Lung (tissue), 12 donors: ENCODE results near the gene CDK19. TPM values are rescaled to one million over a fixed set of nuclear protein-coding genes. Genes with fewer than 3 reads are reported as not detected.
"Not testable (repeated sequence)": the region's sequence is repeated elsewhere in the genome, so short reads cannot be mapped to it uniquely, and the experiment has no call there.

Experiments used
- ATAC-seq: fragments of 200-7000 bp; cut with Tn5 transposase; one replicate; pipeline ENCODE4 v1.9.1; 2020; ENCODE audit warnings: moderate number of reproducible peaks; ENCODE audit not compliant: insufficient read depth, low FRiP score
- DNase-seq, 3 donors: peaks; one replicate each; pipeline ENCODE4 v3.0.0-alpha.2; 2013 to 2017
- H3K27ac ChIP-seq, 2 donors: one replicate each; pipeline ENCODE4 v1.5.1; 2013; ENCODE audit warnings: mild to moderate bottlenecking in 2 of 2, moderate library complexity in 2 of 2, control low read depth in 1 of 2, inconsistent platforms in 1 of 2, low read depth in 1 of 2, low read length in 1 of 2
- H3K27me3 ChIP-seq, 3 donors: one replicate each; pipeline ENCODE4 v1.5.1; 2013; ENCODE audit warnings: low read length in 2 of 3; ENCODE audit not compliant: control insufficient read depth in 3 of 3, insufficient read depth in 3 of 3
- H3K36me3 ChIP-seq, 4 donors: one replicate each; pipeline ENCODE4 v1.5.1; 2013; ENCODE audit warnings: low read length in 4 of 4, mild to moderate bottlenecking in 1 of 4, moderate library complexity in 1 of 4; ENCODE audit not compliant: control insufficient read depth in 4 of 4, insufficient read depth in 4 of 4
- H3K4me1 ChIP-seq, 5 donors: one replicate each; pipeline ENCODE4 v1.5.1; 2013; ENCODE audit warnings: low read length in 5 of 5, mild to moderate bottlenecking in 2 of 5, moderate library complexity in 1 of 5; ENCODE audit not compliant: control insufficient read depth in 5 of 5, insufficient read depth in 5 of 5
- H3K4me3 ChIP-seq: one replicate; pipeline ENCODE4 v1.5.1; 2013; ENCODE audit warnings: mild to moderate bottlenecking, control low read depth, moderate library complexity
- H3K9ac ChIP-seq, 2 donors: one replicate each; pipeline ENCODE4 v1.5.1; 2013; ENCODE audit warnings: low read length in 2 of 2, control low read depth in 1 of 2; ENCODE audit not compliant: insufficient read depth in 1 of 2
- H3K9me3 ChIP-seq, 4 donors: one replicate each; pipeline ENCODE4 v1.5.1; 2013; ENCODE audit warnings: low read length in 3 of 4, mild to moderate bottlenecking in 1 of 4, moderate library complexity in 1 of 4; ENCODE audit not compliant: control insufficient read depth in 4 of 4, insufficient read depth in 3 of 4
- WGBS, 2 donors: extraction: QIAGEN DNeasy Blood & Tissue Kit; methylation state at CpG; one replicate each; pipeline ENCODE4 v1.1.7; 2013; 5-methylcytosine and 5-hydroxymethylcytosine counted together
- polyA plus RNA-seq, 2 donors: library from polyadenylated mRNA; stranded (reverse); fragments of 200-250 nt; gene quantifications; one replicate each; pipeline ENCODE4 v1.2.1, GENCODE V29; 2013
- total RNA-seq, 2 donors: library from RNA; depleted of rRNA in 1 of 2; stranded (reverse); fragments of >200 nt in 1 of 2; gene quantifications; one replicate each; pipeline ENCODE4 v1.2.1, GENCODE V29; 2014 to 2021
- TF ChIP-seq, protein P1 (sequence below): IDR thresholded peaks from 2 replicates; pipeline ENCODE4 v1.5.1; 2012; ENCODE audit warnings: mild to moderate bottlenecking; ENCODE audit errors: control extremely low read depth, extremely low read depth
- donor health status: control.
- donor health status: control.
- donor health status: Bipolar disorder and iron deficiency.
- donor health status: healthy.
- donor health status: DM: yes; HTN: yes; CAD: no.

Gene CDK19
- total and polyA plus RNA-seq, 4 donors = 6.0 to 37.9 (median 10.4) TPM

DNA sequence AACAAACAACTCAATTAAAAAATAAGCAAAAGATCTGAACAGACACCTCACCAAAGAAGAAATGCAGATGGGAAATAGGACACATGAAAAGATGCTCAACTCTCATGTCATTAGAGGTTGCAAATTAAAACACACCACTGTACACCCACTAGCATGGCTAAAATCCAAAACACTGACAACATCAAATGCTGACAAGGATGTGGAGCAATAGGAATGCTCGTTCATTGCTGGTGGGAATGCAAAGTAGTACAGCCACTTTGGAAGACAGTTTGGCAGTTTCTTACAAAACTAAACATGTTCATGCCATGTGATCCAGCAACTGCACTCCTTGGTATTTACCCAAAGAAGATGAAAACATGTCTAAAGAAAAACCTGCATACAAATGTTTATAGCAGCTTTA lies 47.2 kb downstream of the CDK19 start:
- no peak overlapping the region for H3K4me3 ChIP-seq

DNA sequence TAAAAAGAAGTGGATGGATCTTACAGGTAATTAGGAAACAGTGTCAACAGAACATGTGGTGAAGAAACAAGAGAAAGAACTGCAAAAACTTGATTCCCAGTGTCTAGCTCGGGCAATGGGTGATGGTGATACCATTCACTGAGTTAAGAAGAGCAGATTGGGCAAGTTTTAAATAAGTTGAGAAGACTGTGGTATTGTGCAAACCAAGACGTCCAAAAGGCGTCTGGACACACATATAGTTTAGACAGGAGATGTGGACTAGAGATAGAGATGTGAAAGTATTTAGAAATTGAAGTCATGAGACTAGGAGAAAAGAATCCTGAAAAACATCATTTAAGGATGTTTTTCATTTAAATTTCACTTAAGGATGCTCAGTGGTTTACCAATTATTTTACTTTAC lies 53.9 kb downstream of the CDK19 start:
- Histone ChIP-seq H3K4me3 (no peak overlapping the region), H3K9ac (no peak overlapping the region), H3K4me1 (no peaks in the 10 kb centered on the region), H3K27ac (no peak overlapping the region), H3K36me3 (peaks cover 0 to 2% (median 0%) of the 10 kb centered on the region in 4 donors), H3K9me3 (no peaks in the 10 kb centered on the region), H3K27me3 (no peaks in the 10 kb centered on the region)
- WGBS, 2 donors = 28 to 66% methylated on average over 3 of the region's 3 CpGs
- ATAC-seq (no peak), DNase-seq (peak in 1 of 3 donors; percentile 23)
- TF ChIP-seq, protein P1, sequence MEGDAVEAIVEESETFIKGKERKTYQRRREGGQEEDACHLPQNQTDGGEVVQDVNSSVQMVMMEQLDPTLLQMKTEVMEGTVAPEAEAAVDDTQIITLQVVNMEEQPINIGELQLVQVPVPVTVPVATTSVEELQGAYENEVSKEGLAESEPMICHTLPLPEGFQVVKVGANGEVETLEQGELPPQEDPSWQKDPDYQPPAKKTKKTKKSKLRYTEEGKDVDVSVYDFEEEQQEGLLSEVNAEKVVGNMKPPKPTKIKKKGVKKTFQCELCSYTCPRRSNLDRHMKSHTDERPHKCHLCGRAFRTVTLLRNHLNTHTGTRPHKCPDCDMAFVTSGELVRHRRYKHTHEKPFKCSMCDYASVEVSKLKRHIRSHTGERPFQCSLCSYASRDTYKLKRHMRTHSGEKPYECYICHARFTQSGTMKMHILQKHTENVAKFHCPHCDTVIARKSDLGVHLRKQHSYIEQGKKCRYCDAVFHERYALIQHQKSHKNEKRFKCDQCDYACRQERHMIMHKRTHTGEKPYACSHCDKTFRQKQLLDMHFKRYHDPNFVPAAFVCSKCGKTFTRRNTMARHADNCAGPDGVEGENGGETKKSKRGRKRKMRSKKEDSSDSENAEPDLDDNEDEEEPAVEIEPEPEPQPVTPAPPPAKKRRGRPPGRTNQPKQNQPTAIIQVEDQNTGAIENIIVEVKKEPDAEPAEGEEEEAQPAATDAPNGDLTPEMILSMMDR = no peak

More for the DNA sequence above, 47.2 kb downstream of the CDK19 start:
- H3K27me3 ChIP-seq = no peaks in the 10 kb centered on the region
- H3K27ac ChIP-seq = no peak overlapping the region
- H3K9ac ChIP-seq = no peak overlapping the region
- TF ChIP-seq, protein P1 = no peak
- 73 to 82% methylated on average over 1 of the region's 1 CpG for WGBS, 2 donors
- ATAC-seq (no peak), DNase-seq (no peak)
- H3K9me3 ChIP-seq = no peaks in the 10 kb centered on the region
- no peaks in the 10 kb centered on the region for H3K4me1 ChIP-seq
- peaks cover 0 to 4% (median 0%) of the 10 kb centered on the region in 4 donors for H3K36me3 ChIP-seq

DNA sequence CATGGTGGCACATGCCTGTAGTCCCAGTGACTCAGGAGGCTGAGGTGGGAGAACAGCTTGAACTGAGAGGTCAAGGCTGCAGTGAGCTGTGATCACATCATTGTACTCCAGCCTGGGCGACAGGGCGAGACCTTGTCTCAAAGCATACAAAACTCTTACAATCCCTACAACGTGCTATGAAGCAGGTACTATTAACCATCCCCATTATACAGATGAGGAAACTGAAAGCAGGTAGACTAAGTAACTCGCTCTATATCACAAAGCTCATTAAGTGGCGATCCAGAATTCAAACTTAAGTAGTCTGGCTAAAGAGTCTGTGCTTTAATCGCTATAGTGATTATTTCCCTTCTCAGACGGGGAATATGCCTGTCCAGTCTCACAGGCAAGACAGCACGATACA lies 54.7 kb downstream of the CDK19 start:
- no peak for ATAC-seq
- no peaks in the 10 kb centered on the region for H3K36me3 ChIP-seq
- DNase-seq = no peak
- WGBS, 2 donors = 96% methylated on average over 8 of the region's 8 CpGs
- no peak overlapping the region for H3K4me3 ChIP-seq
- no peak overlapping the region for H3K27ac ChIP-seq
- H3K9me3 ChIP-seq = no peaks in the 10 kb centered on the region
- no peaks in the 10 kb centered on the region for H3K27me3 ChIP-seq
- TF ChIP-seq, protein P1 = no peak
- peaks cover 0 to 3% (median 0%) of the 10 kb centered on the region in 5 donors for H3K4me1 ChIP-seq
- no peak overlapping the region for H3K9ac ChIP-seq

DNA sequence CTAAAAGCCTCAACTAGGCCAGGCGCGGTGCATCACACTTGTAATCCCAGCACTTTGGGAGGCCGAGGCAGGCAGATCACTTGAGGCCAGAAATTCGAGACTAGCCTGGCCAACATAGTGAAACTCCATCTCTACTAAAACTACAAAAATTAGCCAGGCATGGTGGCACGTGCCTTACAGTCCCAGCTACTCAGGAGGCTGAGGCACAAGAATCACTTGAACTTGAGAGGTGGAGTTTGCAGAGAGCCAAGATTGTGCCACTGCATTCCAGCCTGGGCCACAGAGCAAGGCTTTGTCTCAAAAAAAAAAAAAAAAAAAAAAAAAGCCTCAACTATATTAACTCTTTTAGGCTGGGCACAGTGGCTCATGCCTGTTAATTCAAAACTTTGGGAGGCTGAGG lies 55.2 kb downstream of the CDK19 start:
- not testable (repeated sequence) for H3K27ac ChIP-seq, H3K4me3 ChIP-seq, H3K4me1 ChIP-seq, H3K9ac ChIP-seq, H3K27me3 ChIP-seq, DNase-seq, H3K36me3 ChIP-seq, H3K9me3 ChIP-seq
- 83 to 95% methylated on average over 5 of the region's 5 CpGs for WGBS, 2 donors
- ATAC-seq = peak; percentile 27
